GM23338 (cell line): ENCODE data around the gene IGSF8.

ENCODE experiments used
- CTCF ChIP-seq, 2 experiments: fragments of 200-600 bp in 1 of 2; sonication (generic) in 1 of 2; conservative IDR thresholded peaks; 2 replicates each; pipeline versions ENCODE4 v1.5.1 to v1.6.1; 2016 to 2017; ENCODE audit warnings: antibody characterized with exemption in 2 of 2, low read depth in 2 of 2, mild to moderate bottlenecking in 2 of 2, moderate library complexity in 1 of 2
- EZH2phosphoT487 ChIP-seq: fragments of 200-600 bp; sonication (generic); IDR thresholded peaks from one replicate; pipeline ENCODE4 v1.8.1; 2018; ENCODE audit warnings: antibody characterized with exemption; ENCODE audit not compliant: unreplicated experiment
- NANOG ChIP-seq: IDR thresholded peaks from 2 replicates; pipeline ENCODE4 v1.6.1; 2016; ENCODE audit warnings: antibody characterized with exemption, borderline replicate concordance
- REST ChIP-seq: IDR thresholded peaks from one replicate; pipeline ENCODE4 v1.6.1; 2018; ENCODE audit warnings: antibody characterized with exemption; ENCODE audit not compliant: unreplicated experiment

DNA sequence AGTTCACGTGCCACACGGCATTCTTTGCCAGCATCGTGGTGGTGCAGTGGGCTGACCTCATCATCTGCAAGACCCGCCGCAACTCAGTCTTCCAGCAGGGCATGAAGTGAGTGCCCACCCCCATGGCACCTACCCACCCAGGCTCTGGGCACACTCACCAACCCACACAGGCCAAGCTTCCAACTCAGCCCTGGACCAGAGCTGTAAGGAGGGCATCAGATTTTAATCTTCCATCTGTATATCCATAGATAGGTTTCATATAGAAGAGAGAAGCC, 38.4 kb upstream of the IGSF8 start:
- TF ChIP-seq CTCF (conservative IDR thresholded peaks at IDR 0.05; ENCODE audit: low read depth in 2 of 2) (no peak), REST (no peak), NANOG (no peak), EZH2phosphoT487 (no peak)
